ENCODE measurements around the gene SLIT3.

SLIT3 gene

GRCh38 chr5:168724227-168724626 is 576.7 kb downstream of the SLIT3 start:
- no peak for TF ChIP-seq SNAI2 (CRISPR knock-in tag; IDR thresholded peaks at IDR 0.05)
- TF ChIP-seq TSHZ2 (CRISPR knock-in tag; IDR thresholded peaks at IDR 0.05): no peak
- no peak for TF ChIP-seq TCF4 (CRISPR knock-in tag; IDR thresholded peaks at IDR 0.05; ENCODE audit: borderline replicate concordance)
- no peak for TF ChIP-seq CREB5 (CRISPR knock-in tag; IDR thresholded peaks at IDR 0.05; ENCODE audit: low read depth)
- TF ChIP-seq ISL1 (CRISPR knock-in tag; IDR thresholded peaks at IDR 0.05): no peak
- TF ChIP-seq RARB (CRISPR knock-in tag; IDR thresholded peaks at IDR 0.05): no peak
- no peak for TF ChIP-seq PPARA (CRISPR knock-in tag; IDR thresholded peaks at IDR 0.05; ENCODE audit: borderline replicate concordance)
- TF ChIP-seq TOX (CRISPR knock-in tag; IDR thresholded peaks at IDR 0.05; ENCODE audit: borderline replicate concordance): no peak
- TF ChIP-seq ZFP3 (CRISPR knock-in tag; IDR thresholded peaks at IDR 0.05): no peak
- TF ChIP-seq CSDC2 (CRISPR knock-in tag; IDR thresholded peaks at IDR 0.05): no peak
- no peak for TF ChIP-seq BACH2 (CRISPR knock-in tag; IDR thresholded peaks at IDR 0.05; ENCODE audit: borderline replicate concordance)
- no peak for TF ChIP-seq PATZ1 (CRISPR knock-in tag; IDR thresholded peaks at IDR 0.05; ENCODE audit: borderline replicate concordance)
- TF ChIP-seq CSRNP3 (CRISPR knock-in tag; IDR thresholded peaks at IDR 0.05): no peak
- no peak for TF ChIP-seq ZNF70 (CRISPR knock-in tag; IDR thresholded peaks at IDR 0.05)
- no peak for TF ChIP-seq ZC3H10 (CRISPR knock-in tag; IDR thresholded peaks at IDR 0.05)
- ATAC-seq: no peak

- no peak for TF ChIP-seq CSRNP3 (CRISPR knock-in tag; IDR thresholded peaks at IDR 0.05)
- TF ChIP-seq TSHZ2 (CRISPR knock-in tag; IDR thresholded peaks at IDR 0.05): no peak
- TF ChIP-seq TOX (CRISPR knock-in tag; IDR thresholded peaks at IDR 0.05; ENCODE audit: borderline replicate concordance): no peak
- no peak for TF ChIP-seq OSR1 (CRISPR knock-in tag; IDR thresholded peaks at IDR 0.05)
- no peak for TF ChIP-seq PATZ1 (CRISPR knock-in tag; IDR thresholded peaks at IDR 0.05; ENCODE audit: borderline replicate concordance)
- TF ChIP-seq ZC3H10 (CRISPR knock-in tag; IDR thresholded peaks at IDR 0.05): no peak
- no peak for TF ChIP-seq ARNTL (CRISPR knock-in tag; IDR thresholded peaks at IDR 0.05; ENCODE audit: borderline replicate concordance, low read depth)
- TF ChIP-seq CREB5 (CRISPR knock-in tag; IDR thresholded peaks at IDR 0.05; ENCODE audit: low read depth): no peak
- no peak for TF ChIP-seq ZNF70 (CRISPR knock-in tag; IDR thresholded peaks at IDR 0.05)
- no peak for TF ChIP-seq TCF4 (CRISPR knock-in tag; IDR thresholded peaks at IDR 0.05; ENCODE audit: borderline replicate concordance)
- no peak for TF ChIP-seq POU6F1 (CRISPR knock-in tag; IDR thresholded peaks at IDR 0.05; ENCODE audit: borderline replicate concordance, low read depth)
- no peak for TF ChIP-seq BACH2 (CRISPR knock-in tag; IDR thresholded peaks at IDR 0.05; ENCODE audit: borderline replicate concordance)
- TF ChIP-seq GLIS3 (CRISPR knock-in tag; IDR thresholded peaks at IDR 0.05): no peak
- no peak for TF ChIP-seq ZNF8 (CRISPR knock-in tag; IDR thresholded peaks at IDR 0.05)
- no peak for TF ChIP-seq PPARA (CRISPR knock-in tag; IDR thresholded peaks at IDR 0.05; ENCODE audit: borderline replicate concordance)
- no peak for ATAC-seq
These were observed 577.9 kb downstream of the SLIT3 start for GRCh38 chr5:168723037-168723436.

Measured in SK-N-SH treated with all-trans-retinoic acid at 6 μM for 48 hours (cell line).